ENCODE measurements around the gene IGFLR1.

DNA sequence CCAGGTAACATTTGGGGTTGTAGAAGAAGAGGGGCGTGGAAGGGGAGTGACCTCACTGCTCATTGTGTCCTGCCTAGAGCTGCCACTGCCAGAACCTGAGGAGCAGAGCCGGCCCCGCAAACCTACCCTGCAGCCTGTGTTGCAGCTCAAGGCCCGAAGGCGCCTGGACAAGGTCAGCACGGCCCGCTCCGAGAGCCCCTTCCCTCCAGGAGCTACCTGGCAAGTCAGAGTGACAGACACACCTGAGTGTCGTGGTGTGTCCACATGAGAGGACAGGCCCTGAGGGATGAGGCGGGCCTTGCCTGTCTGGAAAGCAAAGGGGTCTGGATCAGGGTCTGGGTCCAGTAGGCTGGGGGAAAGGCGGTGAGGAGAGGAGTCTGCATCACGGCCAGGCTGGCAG, 17.7 kb downstream of the IGFLR1 start:
- TF ChIP-seq, protein P1, sequence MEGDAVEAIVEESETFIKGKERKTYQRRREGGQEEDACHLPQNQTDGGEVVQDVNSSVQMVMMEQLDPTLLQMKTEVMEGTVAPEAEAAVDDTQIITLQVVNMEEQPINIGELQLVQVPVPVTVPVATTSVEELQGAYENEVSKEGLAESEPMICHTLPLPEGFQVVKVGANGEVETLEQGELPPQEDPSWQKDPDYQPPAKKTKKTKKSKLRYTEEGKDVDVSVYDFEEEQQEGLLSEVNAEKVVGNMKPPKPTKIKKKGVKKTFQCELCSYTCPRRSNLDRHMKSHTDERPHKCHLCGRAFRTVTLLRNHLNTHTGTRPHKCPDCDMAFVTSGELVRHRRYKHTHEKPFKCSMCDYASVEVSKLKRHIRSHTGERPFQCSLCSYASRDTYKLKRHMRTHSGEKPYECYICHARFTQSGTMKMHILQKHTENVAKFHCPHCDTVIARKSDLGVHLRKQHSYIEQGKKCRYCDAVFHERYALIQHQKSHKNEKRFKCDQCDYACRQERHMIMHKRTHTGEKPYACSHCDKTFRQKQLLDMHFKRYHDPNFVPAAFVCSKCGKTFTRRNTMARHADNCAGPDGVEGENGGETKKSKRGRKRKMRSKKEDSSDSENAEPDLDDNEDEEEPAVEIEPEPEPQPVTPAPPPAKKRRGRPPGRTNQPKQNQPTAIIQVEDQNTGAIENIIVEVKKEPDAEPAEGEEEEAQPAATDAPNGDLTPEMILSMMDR (IDR thresholded peaks at IDR 0.05), result no peak
- no peak for TF ChIP-seq ZFX (IDR thresholded peaks at IDR 0.05; ENCODE audit: borderline replicate concordance)

Measured in 22Rv1 (cell line).